GM23338 (cell line): ENCODE results near the gene KIRREL3. TPM values are rescaled to one million over a fixed set of nuclear protein-coding genes. Genes with fewer than 3 reads are reported as not detected.

ENCODE experiments used
- ATAC-seq: fragments of 200-7000 bp; cut with Tn5 transposase; 3 replicates; pipeline ENCODE4 v1.9.1; 2020
- DNase-seq: peaks from one replicate; pipeline ENCODE4 v3.0.0-alpha.2; 2015; ENCODE audit warnings: low spot score
- H2AFZ ChIP-seq: fragments of 200-600 bp; sonication (generic); 2 replicates; pipeline ENCODE4 v1.8.0; 2016; ENCODE audit warnings: antibody characterized with exemption, mild to moderate bottlenecking, moderate library complexity
- H3F3A ChIP-seq: fragments of 200-600 bp; sonication (generic); replicated peaks from 2 replicates; pipeline ENCODE4 v1.8.0; 2017; ENCODE audit warnings: antibody characterized with exemption, mixed run types, low read depth
- H3K27ac ChIP-seq: fragments of 200-600 bp; sonication (generic); 2 replicates; pipeline ENCODE4 v1.6.1; 2016; ENCODE audit warnings: low read depth
- H3K27me3 ChIP-seq: fragments of 200-600 bp; sonication (generic); 2 replicates; pipeline ENCODE4 v1.8.0; 2016; ENCODE audit warnings: mild to moderate bottlenecking, mixed run types, moderate library complexity; ENCODE audit not compliant: insufficient read depth
- H3K36me3 ChIP-seq: fragments of 200-600 bp; sonication (generic); 2 replicates; pipeline ENCODE4 v1.8.0; 2016; ENCODE audit warnings: mild to moderate bottlenecking; ENCODE audit not compliant: insufficient read depth
- H3K4me1 ChIP-seq: fragments of 200-600 bp; sonication (generic); 2 replicates; pipeline ENCODE4 v1.8.0; 2016; ENCODE audit warnings: mild to moderate bottlenecking, moderate library complexity; ENCODE audit not compliant: insufficient read depth
- H3K4me2 ChIP-seq: fragments of 200-600 bp; sonication (generic); 2 replicates; pipeline ENCODE4 v1.7.1; 2017; ENCODE audit warnings: mixed run types
- H3K4me3 ChIP-seq: fragments of 200-600 bp; sonication (generic); 2 replicates; pipeline ENCODE4 v1.6.1; 2016; ENCODE audit warnings: mixed run types
- H3K79me2 ChIP-seq: fragments of 200-600 bp; sonication (generic); replicated peaks from 2 replicates; pipeline ENCODE4 v1.8.0; 2017; ENCODE audit warnings: mild to moderate bottlenecking; ENCODE audit not compliant: insufficient read depth
- H3K9me2 ChIP-seq: fragments of 200-600 bp; sonication (generic); 2 replicates; pipeline ENCODE4 v1.8.0; 2017; ENCODE audit not compliant: insufficient read depth
- H4K20me1 ChIP-seq: fragments of 200-600 bp; sonication (generic); replicated peaks from 2 replicates; pipeline ENCODE4 v1.8.0; 2017; ENCODE audit warnings: mild to moderate bottlenecking; ENCODE audit not compliant: insufficient read depth
- H3K27ac Mint-ChIP-seq: 2 replicates; pipeline ENCODE4 v1.8.0; 2020; ENCODE audit warnings: inconsistent platforms, mild to moderate bottlenecking, moderate library complexity, mixed read lengths
- H3K27me3 Mint-ChIP-seq: 3 replicates; pipeline ENCODE4 v1.8.0; 2022; ENCODE audit warnings: low read depth, mild to moderate bottlenecking, moderate library complexity, mixed read lengths, inconsistent platforms; ENCODE audit not compliant: insufficient read depth, poor library complexity
- H3K36me3 Mint-ChIP-seq: 3 replicates; pipeline ENCODE4 v1.8.0; 2021; ENCODE audit warnings: low read depth, mild to moderate bottlenecking, inconsistent platforms, moderate library complexity, mixed read lengths
- H3K4me1 Mint-ChIP-seq: 3 replicates; pipeline ENCODE4 v1.8.0; 2020; ENCODE audit warnings: mild to moderate bottlenecking, inconsistent platforms, mixed read lengths
- H3K4me3 Mint-ChIP-seq: 3 replicates; pipeline ENCODE4 v1.8.0; 2021; ENCODE audit warnings: moderate library complexity, mild to moderate bottlenecking, inconsistent platforms, mixed read lengths
- H3K9me3 Mint-ChIP-seq: 3 replicates; pipeline ENCODE4 v1.8.0; 2020; ENCODE audit warnings: moderate library complexity, mild to moderate bottlenecking, inconsistent platforms, mixed read lengths
- CREB1 ChIP-seq: fragments of 250-450 bp; sonication (Bioruptor Pico); IDR thresholded peaks from 2 replicates; pipeline ENCODE4 v1.5.0; 2020; ENCODE audit warnings: low read depth, mild to moderate bottlenecking, moderate library complexity
- CTCF ChIP-seq, 2 experiments: fragments of 200-600 bp in 1 of 2; sonication (generic) in 1 of 2; conservative IDR thresholded peaks; 2 replicates each; pipeline versions ENCODE4 v1.5.1 to v1.6.1; 2016 to 2017; ENCODE audit warnings: antibody characterized with exemption in 2 of 2, low read depth in 2 of 2, mild to moderate bottlenecking in 2 of 2, moderate library complexity in 1 of 2
- ETS1 ChIP-seq: IDR thresholded peaks from 2 replicates; pipeline ENCODE4 v1.6.1; 2016; ENCODE audit warnings: antibody characterized with exemption
- EZH2 ChIP-seq: fragments of 200-600 bp; sonication (generic); IDR thresholded peaks from one replicate; pipeline ENCODE4 v1.8.0; 2017; ENCODE audit warnings: antibody characterized with exemption, mild to moderate bottlenecking, low read depth; ENCODE audit not compliant: unreplicated experiment
- NANOG ChIP-seq: IDR thresholded peaks from 2 replicates; pipeline ENCODE4 v1.6.1; 2016; ENCODE audit warnings: antibody characterized with exemption, borderline replicate concordance
- POLR2AphosphoS5 ChIP-seq: IDR thresholded peaks from 2 replicates; pipeline ENCODE4 v1.6.1; 2016; ENCODE audit warnings: antibody characterized with exemption, low read depth
- REST ChIP-seq: IDR thresholded peaks from one replicate; pipeline ENCODE4 v1.6.1; 2018; ENCODE audit warnings: antibody characterized with exemption; ENCODE audit not compliant: unreplicated experiment
- STAT1 ChIP-seq: IDR thresholded peaks from one replicate; pipeline ENCODE4 v1.6.1; 2016; ENCODE audit warnings: antibody characterized with exemption; ENCODE audit not compliant: unreplicated experiment
- ZNF331 ChIP-seq: fragments of 250-450 bp; sonication (Bioruptor Pico); IDR thresholded peaks from 2 replicates; pipeline ENCODE4 v1.5.0; 2020; ENCODE audit warnings: low read depth, mild to moderate bottlenecking, moderate library complexity
- ZNF462 ChIP-seq: fragments of 250-450 bp; sonication (Bioruptor Pico); IDR thresholded peaks from 2 replicates; pipeline ENCODE4 v1.5.0; 2020; ENCODE audit warnings: mild to moderate bottlenecking, moderate library complexity
- polyA plus RNA-seq: library from polyadenylated mRNA; unstranded; fragments of >200 nt; fragmentation: Nextera tagmentation; extraction: Ambion mirVana; gene quantifications from 2 replicates; pipeline ENCODE4 v1.2.1, GENCODE V29; 2016
- total RNA-seq: library from RNA; depleted of rRNA; stranded (reverse); fragments of >200 nt; shearing (Covaris generic); gene quantifications from 2 replicates; pipeline ENCODE4 v1.2.3, GENCODE V29; 2014

The KIRREL3 gene
- total and polyA plus RNA-seq, 2 experiments from 2014 or later: 0.13 to 1.5 TPM

GRCh38 chr11:126874831-126875230 is 125.7 kb downstream of the KIRREL3 start:
- H3K4me1 ChIP-seq: no peaks in the 10 kb centered on the region
- H3K9me2 ChIP-seq: peaks cover 8% of the 10 kb centered on the region; the same call in 1 of the 2 replicates
- H3K79me2 ChIP-seq: no peaks in the 10 kb centered on the region
- TF ChIP-seq CTCF (conservative IDR thresholded peaks at IDR 0.05; ENCODE audit: low read depth in 2 of 2): peak; percentile 66 to 81
- TF ChIP-seq STAT1: no peak
- Mint-ChIP-seq H3K27me3 (no peaks in the 10 kb centered on the region), H3K9me3 (peaks cover 17% of the 10 kb centered on the region), H3K4me3 (no peak overlapping the region), H3K27ac (no peak overlapping the region), H3K36me3 (peaks cover 12% of the 10 kb centered on the region), H3K4me1 (no peaks in the 10 kb centered on the region)
- H3K4me2 ChIP-seq: no peak overlapping the region
- H2AFZ ChIP-seq: no peak overlapping the region
- DNase-seq (peak; percentile 68), ATAC-seq (peak; percentile 96)
- no peaks in the 10 kb centered on the region for H3K36me3 ChIP-seq
- no peaks in the 10 kb centered on the region for H3K27me3 ChIP-seq
- no peak overlapping the region for H3K27ac ChIP-seq
- H4K20me1 ChIP-seq: no peaks in the 10 kb centered on the region
- no peaks in the 10 kb centered on the region for H3F3A ChIP-seq
- no peak overlapping the region for H3K4me3 ChIP-seq

GRCh38 chr11:126874276-126874675 is 126.3 kb downstream of the KIRREL3 start:
- H3K4me2 ChIP-seq: no peak overlapping the region
- no peaks in the 10 kb centered on the region for H4K20me1 ChIP-seq
- ATAC-seq (no peak), DNase-seq (no peak)
- Mint-ChIP-seq H3K27ac (no peak overlapping the region), H3K36me3 (peaks cover 12% of the 10 kb centered on the region), H3K9me3 (peaks cover 17% of the 10 kb centered on the region), H3K27me3 (no peaks in the 10 kb centered on the region), H3K4me3 (no peak overlapping the region), H3K4me1 (no peaks in the 10 kb centered on the region)
- no peaks in the 10 kb centered on the region for H3K4me1 ChIP-seq
- no peaks in the 10 kb centered on the region for H3K27me3 ChIP-seq
- H3K36me3 ChIP-seq: no peaks in the 10 kb centered on the region
- no peaks in the 10 kb centered on the region for H3F3A ChIP-seq
- no peaks in the 10 kb centered on the region for H3K79me2 ChIP-seq
- no peak overlapping the region for H2AFZ ChIP-seq
- peaks cover 2% of the 10 kb centered on the region; the same call in 1 of the 2 replicates for H3K9me2 ChIP-seq
- H3K4me3 ChIP-seq: no peak overlapping the region
- H3K27ac ChIP-seq: no peak overlapping the region
- TF ChIP-seq ZNF462 (CRISPR knock-in tag) (no peak), REST (no peak), ETS1 (no peak), CREB1 (CRISPR knock-in tag) (no peak), NANOG (no peak), EZH2 (no peak), STAT1 (no peak), ZNF331 (CRISPR knock-in tag) (no peak), POLR2AphosphoS5 (no peak)
